Activated T-cell treated with anti-CD3 and anti-CD28 coated beads, Interleukin-2, amount 50 U/mL, for 4 hours (primary cell): Measurements from ENCODE around the gene AVEN. TPM values are rescaled to one million over a fixed set of nuclear protein-coding genes. Genes with fewer than 3 reads are reported as not detected.

Experiments
- ATAC-seq, 2 donors: fragments of 200-7000 bp; cut with Tn5 transposase; one replicate each; pipeline ENCODE4 v1.10.0; 2021
- DNase-seq: peaks from one replicate; pipeline ENCODE4 v3.0.0-alpha.2; 2020
- H3K27me3 Mint-ChIP-seq: one replicate; pipeline ENCODE4 v1.8.0; 2021; ENCODE audit warnings: low read depth, mixed read lengths
- H3K36me3 Mint-ChIP-seq: one replicate; pipeline ENCODE4 v1.8.0; 2022; ENCODE audit warnings: mixed read lengths; ENCODE audit not compliant: insufficient read depth
- H3K4me1 Mint-ChIP-seq: one replicate; pipeline ENCODE4 v1.8.0; 2021; ENCODE audit warnings: low read depth, mixed read lengths
- H3K4me3 Mint-ChIP-seq: one replicate; pipeline ENCODE4 v1.8.0; 2021; ENCODE audit warnings: mild to moderate bottlenecking, moderate library complexity, mixed read lengths
- H3K9me3 Mint-ChIP-seq: one replicate; pipeline ENCODE4 v1.8.0; 2021; ENCODE audit warnings: mixed read lengths
- total RNA-seq, 3 donors: library from RNA; stranded (reverse); gene quantifications; one replicate each; pipeline ENCODE4 v1.2.1, GENCODE V29; 2021

Gene AVEN
- total RNA-seq, 3 donors from 2014 or later: 14.7 to 17.9 (median 17.2) TPM

GRCh38 chr15:33848011-33848410, 191.0 kb downstream of the AVEN start:
- no peak for DNase-seq
- Mint-ChIP-seq H3K4me1 (no peaks in the 10 kb centered on the region), H3K9me3 (no peaks in the 10 kb centered on the region), H3K27me3 (no peaks in the 10 kb centered on the region), H3K36me3 (no peaks in the 10 kb centered on the region), H3K4me3 (no peak overlapping the region)
- no peak for ATAC-seq

- no peak for DNase-seq
- H3K4me1 Mint-ChIP-seq: no peaks in the 10 kb centered on the region
- H3K9me3 Mint-ChIP-seq: no peaks in the 10 kb centered on the region
- no peak overlapping the region for H3K4me3 Mint-ChIP-seq
- no peak for ATAC-seq
- H3K27me3 Mint-ChIP-seq: peaks cover 4% of the 10 kb centered on the region
- no peaks in the 10 kb centered on the region for H3K36me3 Mint-ChIP-seq
Measured at GRCh38 chr15:33846862-33847261, 192.1 kb downstream of the AVEN start.

- Mint-ChIP-seq H3K4me1 (no peaks in the 10 kb centered on the region), H3K36me3 (no peaks in the 10 kb centered on the region), H3K9me3 (no peaks in the 10 kb centered on the region), H3K27me3 (peaks cover 4% of the 10 kb centered on the region), H3K4me3 (no peak overlapping the region)
- ATAC-seq (no peak), DNase-seq (no peak)
Measured at GRCh38 chr15:33846142-33846541, 192.9 kb downstream of the AVEN start.

GRCh38 chr15:33844597-33844996, 194.4 kb downstream of the AVEN start:
- Mint-ChIP-seq H3K9me3 (no peaks in the 10 kb centered on the region), H3K4me3 (no peak overlapping the region), H3K27me3 (peaks cover 13% of the 10 kb centered on the region), H3K4me1 (no peaks in the 10 kb centered on the region), H3K36me3 (no peaks in the 10 kb centered on the region)
- no peak for DNase-seq
- no peak for ATAC-seq

- Mint-ChIP-seq H3K4me3 (no peak overlapping the region), H3K4me1 (no peaks in the 10 kb centered on the region), H3K9me3 (no peaks in the 10 kb centered on the region), H3K27me3 (peaks cover 13% of the 10 kb centered on the region), H3K36me3 (no peaks in the 10 kb centered on the region)
- DNase-seq (no peak), ATAC-seq (no peak)
Measured at GRCh38 chr15:33844186-33844585, 194.8 kb downstream of the AVEN start.

- no peaks in the 10 kb centered on the region for H3K4me1 Mint-ChIP-seq
- DNase-seq (no peak), ATAC-seq (no peak)
- no peaks in the 10 kb centered on the region for H3K9me3 Mint-ChIP-seq
- no peaks in the 10 kb centered on the region for H3K36me3 Mint-ChIP-seq
- peaks cover 13% of the 10 kb centered on the region for H3K27me3 Mint-ChIP-seq
- no peak overlapping the region for H3K4me3 Mint-ChIP-seq
Measured at GRCh38 chr15:33840615-33841014, 198.4 kb downstream of the AVEN start.

GRCh38 chr15:33839540-33839939, 199.5 kb downstream of the AVEN start:
- DNase-seq (no peak), ATAC-seq (no peak)
- no peaks in the 10 kb centered on the region for H3K4me1 Mint-ChIP-seq
- H3K4me3 Mint-ChIP-seq: no peak overlapping the region
- no peaks in the 10 kb centered on the region for H3K9me3 Mint-ChIP-seq
- H3K36me3 Mint-ChIP-seq: no peaks in the 10 kb centered on the region
- peaks cover 13% of the 10 kb centered on the region for H3K27me3 Mint-ChIP-seq

GRCh38 chr15:33837294-33837693, 201.7 kb downstream of the AVEN start:
- ATAC-seq (no peak), DNase-seq (no peak)
- Mint-ChIP-seq H3K27me3 (peaks cover 12% of the 10 kb centered on the region), H3K36me3 (no peaks in the 10 kb centered on the region), H3K9me3 (no peaks in the 10 kb centered on the region), H3K4me3 (no peak overlapping the region), H3K4me1 (no peaks in the 10 kb centered on the region)

GRCh38 chr15:33834892-33835743, 203.9 kb downstream of the AVEN start:
- no peaks in the 10 kb centered on the region for H3K36me3 Mint-ChIP-seq
- no peak overlapping the region for H3K4me3 Mint-ChIP-seq
- H3K9me3 Mint-ChIP-seq: no peaks in the 10 kb centered on the region
- ATAC-seq (no peak), DNase-seq (no peak)
- H3K27me3 Mint-ChIP-seq: peaks cover 12% of the 10 kb centered on the region
- H3K4me1 Mint-ChIP-seq: no peaks in the 10 kb centered on the region

GRCh38 chr15:33831646-33832045, 207.4 kb downstream of the AVEN start:
- no peak for ATAC-seq
- Mint-ChIP-seq H3K36me3 (no peaks in the 10 kb centered on the region), H3K4me1 (no peaks in the 10 kb centered on the region), H3K27me3 (peaks cover 12% of the 10 kb centered on the region), H3K4me3 (no peak overlapping the region), H3K9me3 (no peaks in the 10 kb centered on the region)
- DNase-seq: no peak

GRCh38 chr15:33830351-33830750, 208.7 kb downstream of the AVEN start:
- no peaks in the 10 kb centered on the region for H3K36me3 Mint-ChIP-seq
- no peaks in the 10 kb centered on the region for H3K9me3 Mint-ChIP-seq
- DNase-seq: no peak
- no peak overlapping the region for H3K4me3 Mint-ChIP-seq
- ATAC-seq: no peak
- no peaks in the 10 kb centered on the region for H3K4me1 Mint-ChIP-seq
- peaks cover 12% of the 10 kb centered on the region for H3K27me3 Mint-ChIP-seq

- Mint-ChIP-seq H3K36me3 (no peaks in the 10 kb centered on the region), H3K9me3 (no peaks in the 10 kb centered on the region), H3K27me3 (peaks cover 4% of the 10 kb centered on the region), H3K4me3 (no peak overlapping the region), H3K4me1 (no peaks in the 10 kb centered on the region)
- no peak for DNase-seq
- no peak for ATAC-seq
Measured at GRCh38 chr15:33826201-33826600, 212.8 kb downstream of the AVEN start.

- Mint-ChIP-seq H3K4me3 (no peak overlapping the region), H3K4me1 (no peaks in the 10 kb centered on the region), H3K27me3 (peaks cover 3% of the 10 kb centered on the region), H3K9me3 (no peaks in the 10 kb centered on the region), H3K36me3 (no peaks in the 10 kb centered on the region)
- no peak for DNase-seq
- ATAC-seq: no peak
Measured at GRCh38 chr15:33825453-33825852, 213.6 kb downstream of the AVEN start.

GRCh38 chr15:33823119-33823518, 215.9 kb downstream of the AVEN start:
- Mint-ChIP-seq H3K27me3 (peaks cover 2% of the 10 kb centered on the region), H3K9me3 (no peaks in the 10 kb centered on the region), H3K4me1 (no peaks in the 10 kb centered on the region), H3K4me3 (no peak overlapping the region), H3K36me3 (no peaks in the 10 kb centered on the region)
- no peak for DNase-seq
- no peak for ATAC-seq

- H3K36me3 Mint-ChIP-seq: no peaks in the 10 kb centered on the region
- H3K27me3 Mint-ChIP-seq: no peaks in the 10 kb centered on the region
- ATAC-seq (no peak), DNase-seq (no peak)
- no peaks in the 10 kb centered on the region for H3K9me3 Mint-ChIP-seq
- H3K4me1 Mint-ChIP-seq: no peaks in the 10 kb centered on the region
- H3K4me3 Mint-ChIP-seq: no peak overlapping the region
Measured at GRCh38 chr15:33822479-33822878, 216.5 kb downstream of the AVEN start.
